ENCODE results near the gene NUP153. TPM values are rescaled to one million over a fixed set of nuclear protein-coding genes. Genes with fewer than 3 reads are reported as not detected.

The NUP153 gene
- 10 to 100 TPM; 66.1 to 66.7 TPM for total RNA-seq

DNA sequence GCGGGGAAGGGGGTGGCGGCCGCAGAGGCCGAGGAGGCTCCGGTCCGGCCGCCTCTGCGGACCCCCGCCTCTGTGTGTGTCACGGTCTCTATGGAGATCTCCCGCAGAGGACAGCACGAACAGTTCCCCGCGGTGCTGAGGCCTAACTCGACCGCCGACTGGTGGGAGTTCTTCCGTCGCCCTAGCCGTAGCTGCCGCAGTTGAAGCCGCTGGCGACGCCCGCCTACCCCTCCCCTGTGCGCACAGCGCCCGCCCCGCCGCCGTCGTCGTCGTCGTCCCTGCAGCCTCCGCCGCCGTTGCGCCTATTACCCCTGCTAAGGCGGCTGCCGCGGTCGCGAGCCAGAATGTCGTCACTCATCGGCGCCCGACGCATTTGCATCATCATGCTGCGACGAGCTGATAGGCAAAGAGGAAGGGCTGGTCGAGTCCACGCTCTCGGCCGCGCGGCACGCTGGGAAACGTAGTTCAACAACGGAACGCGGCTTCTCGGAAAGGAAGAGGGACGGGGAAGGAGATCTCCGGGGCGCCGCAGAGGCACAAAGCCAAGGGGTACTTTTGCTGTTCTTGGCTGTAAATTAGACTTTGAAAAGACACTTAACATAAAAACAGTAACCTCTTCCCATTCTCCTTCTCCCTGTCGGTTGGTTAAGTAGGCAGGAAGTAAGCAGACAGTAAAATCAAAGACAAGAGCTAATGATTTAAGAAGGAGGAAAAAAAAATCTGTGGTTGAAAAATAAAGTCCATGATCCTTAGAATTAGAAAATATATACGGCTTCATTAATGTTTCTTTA, at the start of gene NUP153:
TSS of gene NUP153 (minus strand) at position 346 of the 791 bp plus-strand sequence. CDS start 538 bp downstream, outside the sequence.

DNA sequence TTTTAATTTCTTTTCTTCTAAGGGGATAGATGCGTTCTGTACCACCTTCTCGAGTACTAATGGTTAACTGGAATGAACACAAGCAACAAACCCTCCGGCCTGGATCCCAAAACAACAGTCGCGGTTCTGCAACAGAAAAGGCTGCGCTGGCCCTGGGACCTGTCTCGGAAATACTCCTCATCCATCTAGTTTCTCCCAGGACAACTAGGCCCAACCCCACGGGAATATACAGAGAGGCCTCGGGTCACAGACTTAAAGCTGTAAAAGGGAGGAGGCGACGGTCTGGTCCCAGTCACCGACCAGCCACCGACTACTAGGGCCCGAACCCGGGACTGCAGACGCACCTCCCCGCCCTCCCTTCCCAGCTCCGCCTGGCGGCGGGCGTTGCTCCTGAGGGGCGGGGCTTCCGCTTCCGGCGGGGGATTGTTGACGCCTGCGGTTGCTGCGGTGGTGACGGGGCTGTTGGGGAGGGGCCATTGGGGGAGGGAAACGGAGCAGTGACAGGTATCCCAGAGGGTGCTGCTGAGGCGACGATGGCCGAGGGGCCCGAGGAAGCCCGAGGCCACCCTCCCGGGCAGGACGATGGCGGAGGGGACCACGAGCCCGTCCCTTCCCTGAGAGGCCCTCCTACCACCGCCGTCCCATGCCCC, 106.7 kb downstream of the NUP153 start, which contains the start of gene FAM8A1:
TSS of gene FAM8A1 (plus strand) at position 426 of the 650 bp plus-strand sequence. CDS start at position 534, 108 bp downstream.

Other genes starting within 250 kb of the NUP153 start
- 10 to 100 TPM; 11.6 to 12.0 TPM for gene FAM8A1, start 106.6 kb downstream of the NUP153 start, total RNA-seq

Measured in activated naive CD4-positive, alpha-beta T cell treated with anti-CD3 and anti-CD28 coated beads, Interleukin-2, amount 10 ng/mL, durations not matched to agents 5 hours and 36 hours (primary cell).